HG03045 (cell line): ENCODE measurements around the gene TXK.

ENCODE experiments used
- ATAC-seq: cut with Tn5 transposase; IDR thresholded peaks from one replicate; pipeline ENCODE4 v1.9.1; 2021; ENCODE audit warnings: mild to moderate bottlenecking, moderate library complexity; ENCODE audit not compliant: unreplicated experiment

Gene TXK

DNA sequence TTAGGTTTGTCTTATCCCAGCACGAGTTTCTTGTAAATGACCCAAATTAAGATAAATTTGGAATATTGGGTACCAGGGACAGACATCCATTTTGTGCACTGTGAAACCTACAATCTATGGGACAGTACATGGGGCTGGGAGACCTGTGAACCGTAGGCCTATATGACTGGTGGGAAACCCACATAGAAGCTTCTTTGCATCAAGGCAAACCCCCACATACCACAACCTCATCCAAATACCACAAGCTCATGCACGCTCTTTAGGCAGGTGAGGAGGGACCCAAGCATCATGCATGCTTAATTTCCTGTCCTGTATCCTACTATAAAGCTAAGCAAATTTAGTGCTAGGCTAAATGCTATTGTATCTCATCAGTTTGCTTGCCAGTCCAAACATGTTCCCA is 69.7 kb downstream of the TXK start:
- ATAC-seq = peak; percentile 55

DNA sequence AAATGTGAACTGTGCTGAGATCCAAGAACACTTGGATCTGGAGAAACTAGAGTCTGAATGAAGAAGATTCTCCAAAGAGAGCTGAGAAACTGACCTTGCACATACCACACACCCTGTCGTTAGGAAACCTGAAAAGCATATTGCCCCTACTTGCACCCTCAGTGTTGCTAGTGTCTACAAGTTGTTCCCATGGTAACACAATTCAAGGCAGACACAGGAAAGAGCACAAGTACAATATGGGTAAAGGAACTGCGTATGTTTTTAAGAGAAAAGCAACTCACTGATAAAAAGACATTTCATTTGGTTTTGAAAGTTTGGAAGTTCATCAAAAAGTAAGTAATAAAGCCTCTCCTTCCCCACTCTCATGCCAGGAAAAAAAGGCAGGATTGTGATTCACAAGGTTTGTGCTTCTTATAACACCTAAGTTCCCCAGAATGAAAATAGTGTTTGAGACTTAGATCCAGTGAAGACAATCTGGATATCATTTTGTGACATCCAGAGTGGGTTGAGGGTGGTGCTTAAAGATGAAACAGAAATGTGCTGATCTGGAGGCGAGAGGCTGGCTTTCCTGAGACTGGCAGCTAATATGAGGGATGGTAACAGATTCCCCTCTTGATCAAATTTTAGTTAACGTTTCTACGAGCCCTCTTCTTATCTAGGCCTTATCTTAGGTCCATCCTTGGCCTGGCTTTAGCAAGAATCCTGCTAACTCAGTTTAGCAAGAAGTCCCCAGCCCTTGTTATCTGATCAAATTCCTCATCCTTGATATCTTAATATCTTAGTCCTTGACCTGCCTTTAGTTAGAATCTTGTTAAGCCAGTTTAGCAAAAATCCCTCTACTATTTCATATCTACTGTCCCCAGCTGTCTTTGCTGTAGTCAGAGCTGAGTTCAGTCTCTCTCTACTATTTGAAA is 75.2 kb downstream of the TXK start:
- no peak for ATAC-seq

DNA sequence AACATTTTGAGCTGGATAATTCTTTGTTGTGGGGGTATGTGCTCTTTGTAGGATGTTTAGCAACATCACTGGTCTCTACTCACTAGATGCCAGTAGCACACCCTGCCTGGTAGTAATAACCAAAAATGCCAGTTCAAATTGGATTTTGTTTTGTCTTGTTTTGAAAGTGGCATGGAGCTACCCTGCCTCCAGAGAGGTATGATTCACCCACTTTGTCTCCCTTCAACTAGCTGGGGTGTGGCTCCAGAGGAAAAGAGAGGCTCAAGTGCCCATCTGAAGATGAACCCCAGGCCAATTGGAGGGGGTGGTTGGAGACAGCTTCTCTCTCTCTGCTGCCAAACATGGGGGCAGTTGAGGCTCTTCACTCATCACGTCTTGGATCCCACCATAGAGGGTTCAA is 83.0 kb downstream of the TXK start:
- no peak for ATAC-seq

DNA sequence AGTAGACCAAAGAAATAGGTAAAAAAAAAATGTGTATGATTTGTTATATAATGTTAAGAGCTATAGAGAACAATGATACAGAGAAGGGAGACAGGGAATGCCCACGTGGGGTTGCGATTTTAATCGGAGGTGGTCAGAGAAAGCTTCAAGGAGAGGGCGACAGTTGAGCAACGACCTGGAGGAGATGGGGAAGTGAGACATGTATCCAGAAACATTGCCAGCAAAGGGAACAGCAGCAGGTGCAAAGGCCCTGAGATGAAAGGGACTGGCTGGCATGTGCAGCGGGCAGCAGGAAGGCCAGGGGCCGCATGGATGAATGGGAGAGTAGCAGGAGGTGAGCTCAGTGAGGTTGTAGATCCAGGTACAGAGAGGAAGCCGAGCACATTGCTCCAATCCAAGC is 84.6 kb downstream of the TXK start:
- no peak for ATAC-seq

DNA sequence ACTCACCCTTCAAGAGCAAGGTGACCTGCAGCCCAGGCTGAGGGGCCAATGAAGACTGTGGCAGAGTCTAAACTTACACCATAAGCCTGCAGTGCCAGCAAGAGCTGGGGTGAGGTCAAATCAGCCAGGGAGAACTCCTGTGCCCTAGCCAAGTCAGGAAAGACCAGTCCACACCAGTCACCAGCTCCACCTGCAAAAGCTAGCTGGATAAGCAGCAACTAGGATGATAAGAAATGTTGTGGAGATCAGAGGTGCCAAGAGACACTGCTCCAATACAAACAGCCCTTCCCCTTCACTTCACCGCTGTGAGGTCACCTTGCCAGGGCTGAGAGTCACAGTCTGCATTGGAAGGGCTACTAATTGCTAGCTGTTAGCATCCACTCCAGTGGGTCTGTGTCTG is 86.2 kb downstream of the TXK start:
- no peak for ATAC-seq

DNA sequence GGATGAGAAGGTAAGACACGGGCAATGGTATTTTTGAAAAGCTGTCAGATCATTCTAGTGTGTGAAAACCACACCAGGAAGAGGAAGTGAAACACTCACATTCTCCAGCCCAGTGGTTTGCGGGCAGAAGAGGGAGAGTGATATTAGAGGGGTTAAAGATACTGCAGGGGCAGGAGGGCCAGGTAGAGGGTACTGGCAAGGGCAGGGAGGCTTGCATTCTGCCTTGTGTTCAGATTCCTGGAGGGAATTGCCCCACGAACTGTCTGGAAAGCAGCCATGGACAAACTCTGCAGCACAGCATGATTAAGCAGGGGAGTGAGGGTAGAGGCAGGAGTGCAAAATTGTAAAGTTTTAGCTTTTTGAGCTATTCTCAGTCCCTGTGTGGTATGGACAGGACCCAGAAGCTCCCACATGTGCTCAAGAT is 86.6 kb downstream of the TXK start:
- ATAC-seq = peak; percentile 98

DNA sequence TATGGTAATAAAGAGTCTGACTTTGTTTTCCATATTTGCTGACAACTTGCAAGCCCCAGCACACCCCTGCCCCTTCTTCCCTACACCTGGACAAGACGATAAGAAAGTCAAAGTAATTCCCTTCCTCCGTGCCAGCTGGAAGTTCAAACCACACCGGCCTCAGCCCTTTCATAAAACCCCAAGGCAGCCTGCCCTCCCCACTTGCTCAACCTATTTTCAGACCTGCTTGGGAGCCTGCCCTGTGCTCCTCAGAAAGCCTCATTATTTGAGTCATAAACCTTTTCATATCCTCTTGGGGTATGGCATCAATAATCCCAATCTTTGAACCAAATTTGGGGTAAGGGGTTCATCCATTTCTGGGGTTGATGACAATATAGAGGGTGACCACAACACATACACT is 88.0 kb downstream of the TXK start:
- ATAC-seq = no peak

DNA sequence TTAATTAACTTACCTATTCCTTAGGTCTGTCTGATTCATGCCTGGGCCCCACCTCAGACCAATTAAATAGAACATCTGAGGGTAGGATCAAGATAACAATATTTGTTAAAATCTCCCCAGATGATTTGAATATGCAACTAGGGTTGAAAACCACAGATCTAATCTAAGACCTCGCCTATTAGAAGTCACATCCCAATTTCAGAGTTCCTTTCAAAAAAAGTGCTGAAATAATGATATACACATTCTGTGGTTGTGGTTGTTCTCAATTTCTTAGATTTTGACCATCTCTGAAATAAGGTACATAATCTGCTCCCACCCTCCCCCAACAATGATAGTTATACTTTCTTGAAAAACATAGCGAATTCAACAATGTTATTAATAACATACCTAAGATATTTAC is 89.8 kb downstream of the TXK start:
- no peak for ATAC-seq

DNA sequence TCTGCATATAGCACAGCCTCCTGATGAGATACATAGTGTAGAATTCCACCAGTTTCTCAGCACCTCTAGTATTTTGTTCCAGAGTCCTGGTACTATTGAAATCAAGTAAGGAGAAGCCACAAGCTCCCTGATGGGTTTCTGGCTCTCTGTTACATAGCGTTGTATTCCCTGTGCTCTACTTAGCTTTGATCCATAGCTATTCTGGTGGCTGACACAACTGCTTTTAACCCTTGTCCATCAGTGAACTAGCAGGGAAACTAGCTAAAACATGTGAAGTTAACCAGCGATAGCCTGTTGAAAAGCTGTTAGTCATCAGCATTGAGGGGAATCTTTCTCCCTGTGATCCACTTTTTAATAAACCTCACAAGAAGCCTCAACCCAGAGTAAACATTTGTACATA is 90.5 kb downstream of the TXK start:
- no peak for ATAC-seq

DNA sequence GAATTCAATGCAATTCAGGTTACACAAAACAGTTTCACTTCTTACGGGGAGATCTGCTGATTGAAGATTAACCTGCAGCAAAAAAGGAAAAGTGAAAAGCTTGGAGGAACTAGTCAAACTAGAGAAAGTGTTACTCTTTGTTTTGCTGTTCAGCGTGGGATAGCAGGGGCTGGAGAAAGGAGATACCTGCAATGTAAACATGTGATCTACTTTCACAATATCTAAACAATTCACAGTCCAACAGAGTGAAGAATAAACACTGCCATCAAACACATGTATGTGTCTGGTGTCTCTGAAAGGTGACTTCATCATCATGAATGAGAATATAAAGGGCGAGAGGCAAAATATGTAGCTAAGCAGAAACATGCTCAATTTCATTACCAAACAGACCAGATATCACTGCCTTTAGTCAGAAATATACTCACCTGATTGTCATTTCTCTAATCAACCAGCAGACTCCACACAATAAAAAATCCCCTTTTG is 91.0 kb downstream of the TXK start:
- ATAC-seq = peak; percentile 24

DNA sequence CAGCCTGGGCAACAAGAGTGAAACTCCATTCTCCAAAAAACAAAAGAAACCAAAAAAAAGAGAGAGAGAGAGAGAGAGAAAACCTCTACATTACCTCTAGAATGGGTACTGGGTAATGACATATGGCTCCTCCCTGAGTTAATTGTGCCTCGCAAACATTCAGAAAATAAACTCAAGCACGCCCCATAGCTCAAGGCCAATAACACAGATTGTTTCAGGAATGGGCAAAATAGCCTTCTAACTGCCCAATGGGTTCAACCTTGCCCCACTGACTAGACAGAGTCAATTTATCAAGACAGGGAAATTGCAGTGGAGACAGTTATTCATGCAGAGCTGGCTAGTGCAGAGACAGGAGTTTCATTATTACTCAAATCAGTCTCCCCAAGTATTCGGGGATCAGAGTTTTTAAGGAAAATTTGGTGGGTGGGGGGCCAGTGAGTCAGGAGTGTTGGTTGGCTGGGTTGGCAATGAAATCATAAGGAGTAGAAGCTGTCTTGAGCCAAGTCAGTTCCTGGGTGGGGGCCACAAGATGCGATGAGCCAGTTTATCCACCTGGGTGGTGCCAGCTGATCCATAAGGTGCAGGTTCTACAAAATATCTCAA is 92.4 kb downstream of the TXK start:
- ATAC-seq = no peak

DNA sequence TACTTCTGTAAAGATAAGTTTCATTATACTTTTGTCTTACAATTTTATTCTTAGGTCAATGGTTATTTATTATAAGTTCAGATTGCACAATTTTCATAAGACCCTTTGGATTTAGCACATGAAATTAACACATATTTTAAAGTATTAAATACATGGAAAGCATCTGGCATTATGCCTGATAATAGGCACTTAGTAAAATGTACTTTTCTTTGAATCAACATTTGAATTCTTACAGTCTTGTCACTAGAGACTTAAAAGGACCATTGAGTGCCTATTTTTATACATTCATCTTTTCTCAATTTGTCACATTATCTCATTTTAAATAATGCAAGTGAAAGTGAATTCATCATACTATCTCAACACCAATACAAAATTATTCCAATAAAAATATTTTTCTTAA is 94.5 kb downstream of the TXK start:
- no peak for ATAC-seq

DNA sequence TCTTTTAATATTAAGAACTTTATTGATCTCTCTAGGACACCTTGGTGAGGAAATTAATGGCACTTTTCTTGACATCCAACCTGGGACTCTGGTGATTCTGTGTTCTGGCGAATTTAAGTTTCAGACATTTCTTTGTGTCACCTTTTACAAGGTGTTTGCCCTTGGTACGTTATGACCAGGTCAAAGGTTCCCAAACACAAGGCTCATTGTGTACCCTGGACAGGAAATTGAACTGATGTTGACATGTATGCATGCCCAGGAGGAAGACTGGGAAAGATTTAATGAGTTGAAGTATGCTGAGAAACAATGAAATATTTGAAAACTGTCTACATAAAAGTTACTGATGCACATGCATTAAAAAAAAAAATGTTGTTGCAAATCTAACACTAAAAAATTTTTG is 95.4 kb downstream of the TXK start:
- no peak for ATAC-seq

DNA sequence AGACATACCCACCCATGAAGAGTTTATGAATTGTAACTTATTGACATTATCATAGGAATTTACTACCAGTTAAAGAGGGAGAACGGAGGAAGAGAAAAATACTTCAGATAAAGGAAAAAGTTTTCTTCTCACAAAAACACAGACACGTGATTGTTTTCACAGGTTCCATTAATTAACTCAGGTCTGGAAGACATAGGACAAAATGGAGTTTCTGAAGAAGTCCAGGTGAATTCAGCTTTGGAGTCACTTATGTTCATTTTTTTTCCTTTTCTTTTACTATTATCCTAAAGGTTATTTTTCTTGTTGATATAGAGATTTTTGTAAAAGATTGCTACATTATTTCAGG is 97.0 kb downstream of the TXK start:
- no peak for ATAC-seq

DNA sequence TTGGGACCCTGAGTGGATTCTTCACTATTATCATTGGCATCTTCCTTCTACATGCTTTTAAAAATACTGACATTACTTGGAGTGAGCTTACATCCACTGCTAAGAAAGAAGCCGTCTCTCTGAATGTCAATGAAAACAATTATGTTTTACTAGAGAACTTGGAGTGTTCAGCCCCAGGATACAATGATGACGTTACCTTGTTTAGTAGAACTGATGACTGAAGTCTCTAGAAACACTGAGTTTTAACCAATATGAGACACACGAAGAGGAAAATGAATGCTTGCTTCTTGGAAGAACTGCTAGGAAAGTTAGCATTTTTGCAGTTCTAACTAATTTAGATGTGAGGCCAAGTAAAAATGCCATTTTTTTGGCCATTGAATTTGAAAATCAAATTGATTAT is 98.1 kb downstream of the TXK start:
- no peak for ATAC-seq

DNA sequence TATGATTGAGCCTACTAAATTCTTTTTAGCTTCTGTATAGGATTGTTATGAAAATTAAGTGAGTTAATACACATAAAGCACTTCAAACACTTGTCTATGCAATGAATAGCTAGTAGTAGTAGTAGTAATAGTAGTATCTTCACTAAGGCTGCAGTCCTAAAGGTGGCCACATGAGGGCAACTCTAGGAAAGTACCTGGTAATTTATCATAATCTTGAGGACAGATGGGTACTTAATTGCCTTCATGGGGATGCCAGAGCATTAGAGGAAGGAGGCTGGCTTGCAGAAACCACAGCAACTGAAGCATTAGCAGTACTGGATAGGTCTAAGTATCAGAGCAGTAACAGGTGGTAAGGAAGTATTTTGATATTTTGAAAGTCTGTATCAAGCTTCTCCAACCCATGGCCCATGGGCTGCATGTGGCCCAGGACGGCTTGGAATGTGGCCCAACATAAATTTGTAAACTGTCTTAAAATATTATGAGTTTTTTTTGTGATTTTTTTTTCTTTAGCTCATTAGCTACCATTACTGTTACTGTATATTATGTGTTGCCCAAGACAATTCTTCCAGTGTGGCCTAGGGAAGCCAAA is 100.1 kb downstream of the TXK start:
- no peak for ATAC-seq

DNA sequence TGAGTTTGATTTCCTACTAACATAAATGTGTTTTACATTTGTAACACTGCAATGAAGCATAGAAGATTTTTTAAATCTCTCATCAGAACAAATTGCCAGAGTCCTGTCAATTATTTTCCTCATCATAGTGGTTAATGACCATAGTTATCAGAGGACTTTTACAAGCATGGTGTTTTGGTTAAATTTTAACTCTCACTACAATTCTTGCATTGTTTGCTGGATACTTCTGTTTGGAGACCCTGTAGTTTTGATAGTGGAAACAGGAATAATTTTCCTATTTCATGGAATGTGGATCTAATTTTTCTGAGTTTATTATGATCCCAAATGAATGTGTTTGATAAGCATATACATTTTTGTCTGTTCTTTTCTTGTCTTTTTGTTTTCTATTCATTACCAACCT is 100.6 kb downstream of the TXK start:
- ATAC-seq = no peak

DNA sequence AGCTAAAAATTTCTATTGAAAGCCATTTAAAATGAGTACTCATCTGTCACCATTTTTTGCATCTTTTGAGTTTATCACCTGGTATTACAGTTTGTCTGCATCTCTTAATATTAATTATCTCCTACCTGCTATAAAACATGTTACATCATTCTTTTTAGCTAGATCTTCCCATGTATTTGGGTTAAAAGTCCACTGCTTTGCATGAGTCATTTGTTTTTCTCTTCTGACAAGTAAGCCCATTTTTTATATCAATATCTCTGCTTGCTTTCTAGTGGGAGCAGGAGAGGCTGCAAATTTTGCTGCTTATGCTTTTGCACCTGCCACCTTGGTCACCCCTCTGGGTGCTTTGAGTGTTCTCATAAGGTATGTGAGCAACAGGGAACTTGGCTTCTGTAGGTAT is 101.3 kb downstream of the TXK start:
- ATAC-seq = no peak

DNA sequence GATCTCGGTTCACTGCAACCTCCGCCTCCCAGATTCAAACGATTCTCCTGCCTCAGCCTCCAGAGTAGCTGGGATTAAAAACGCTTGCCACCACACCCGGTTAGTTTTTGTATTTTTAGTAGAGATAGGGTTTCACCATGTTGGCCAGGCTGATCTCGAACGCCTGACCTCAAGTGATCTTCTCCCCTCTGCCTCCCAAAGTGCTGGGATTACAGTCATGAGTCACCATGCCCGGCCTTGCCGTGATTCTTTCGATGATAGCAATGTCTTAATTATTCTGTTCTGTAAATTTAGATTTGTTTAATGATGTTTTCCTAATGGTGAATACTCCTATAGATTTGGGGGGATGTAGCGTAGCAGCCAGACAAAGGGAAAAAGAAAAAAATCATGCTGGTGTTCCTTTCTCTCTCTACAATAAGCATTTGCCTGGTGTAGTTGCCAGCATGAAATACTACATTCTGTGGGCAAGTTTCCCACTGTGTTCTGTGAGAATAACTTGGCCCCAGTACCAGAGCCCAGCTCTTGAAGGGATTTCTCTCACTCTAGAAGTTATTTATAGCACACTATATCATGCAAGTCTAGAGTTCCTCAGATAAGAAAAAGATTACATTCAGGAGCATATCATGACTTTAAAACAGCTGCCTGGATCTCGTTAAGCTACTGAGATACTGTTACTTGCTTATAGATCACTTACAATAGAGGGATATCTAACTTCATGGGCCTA is 102.1 kb downstream of the TXK start:
- ATAC-seq = no peak

DNA sequence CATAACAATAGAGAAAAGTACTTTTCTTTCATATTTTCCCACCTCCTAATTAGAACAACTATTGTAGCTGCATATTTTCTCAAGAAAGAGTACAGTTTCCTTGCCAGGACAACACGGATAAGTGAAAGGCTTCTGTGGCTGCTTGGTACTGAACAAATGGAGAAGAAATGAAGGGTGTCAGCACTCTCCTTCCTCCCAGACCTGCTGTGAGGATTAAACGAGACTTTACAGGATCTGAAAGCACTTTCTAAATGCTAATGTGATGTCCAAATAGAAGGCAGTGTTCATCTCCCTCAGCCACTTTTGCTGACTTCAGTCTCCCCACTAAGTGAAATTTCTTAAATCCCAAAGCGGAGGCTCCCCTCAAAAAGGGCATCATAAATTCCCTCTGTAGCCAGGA is 103.6 kb downstream of the TXK start:
- ATAC-seq = no peak

DNA sequence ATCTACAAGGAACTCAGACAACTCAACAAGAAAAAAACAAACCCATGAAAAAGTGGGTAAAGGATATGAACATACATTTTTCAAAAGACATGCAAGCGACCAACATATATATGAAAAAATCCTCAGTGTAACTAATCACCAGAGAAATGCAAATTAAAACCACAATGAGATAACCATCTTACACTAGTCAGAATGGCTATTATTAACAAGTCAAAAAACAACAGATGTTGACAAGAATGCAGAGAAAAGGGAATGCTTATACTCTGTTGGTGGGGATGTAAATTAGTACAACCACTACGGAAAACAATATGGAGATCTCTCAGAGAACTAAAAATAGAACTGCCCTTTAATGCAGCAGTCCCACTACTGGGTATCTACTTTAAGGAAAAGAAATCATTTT is 105.4 kb downstream of the TXK start:
- peak; percentile 69 for ATAC-seq

DNA sequence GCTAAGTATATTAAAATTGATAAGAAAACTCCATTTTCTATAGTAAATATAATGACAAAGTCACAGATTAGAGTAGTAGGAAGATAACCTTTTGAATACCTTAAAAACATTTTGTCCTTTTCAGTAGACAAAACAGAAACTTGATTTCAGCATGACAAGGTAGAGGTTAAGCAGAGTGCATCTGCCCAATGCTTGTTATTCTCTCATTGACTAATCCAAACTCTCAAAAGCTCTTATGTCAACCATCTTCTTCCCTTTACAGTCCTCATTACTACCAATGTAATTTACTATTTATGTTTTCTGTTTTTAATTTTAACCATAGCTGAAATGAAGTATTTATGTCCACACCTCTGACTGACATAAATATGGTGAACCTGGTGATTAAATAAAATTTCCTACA is 106.4 kb downstream of the TXK start:
- ATAC-seq = peak; percentile 69
